Activated B cell treated with CpG ODN at 0.5 μM for 24 hours (primary cell): ENCODE results near the gene DGKQ. TPM values are rescaled to one million over a fixed set of nuclear protein-coding genes. Genes with fewer than 3 reads are reported as not detected.

Source experiments
- ATAC-seq: fragments of 200-7000 bp; cut with Tn5 transposase; one replicate; pipeline ENCODE4 v1.10.0; 2021; ENCODE audit warnings: low read depth, mild to moderate bottlenecking, moderate library complexity
- CTCF ChIA-PET: fragments of 350-600 bp; sonication (Branson Sonifier 250); formaldehyde crosslinking; loops from one replicate; lab custom pipeline; 2021; ENCODE audit warnings: antibody characterized with exemption; lab: Charles Lee
- POLR2A ChIA-PET: fragments of 350-600 bp; sonication (Branson Sonifier 250); formaldehyde crosslinking; loops from one replicate; lab custom pipeline; 2021; ENCODE audit warnings: antibody characterized with exemption; lab: Charles Lee
- DNase-seq: peaks from one replicate; pipeline ENCODE4 v3.0.0; 2022
- H3K27ac Mint-ChIP-seq: one replicate; pipeline ENCODE4 v1.8.0; 2020; ENCODE audit warnings: mixed read lengths
- H3K27me3 Mint-ChIP-seq: one replicate; pipeline ENCODE4 v1.8.0; 2021; ENCODE audit warnings: mixed read lengths
- H3K36me3 Mint-ChIP-seq: one replicate; pipeline ENCODE4 v1.8.0; 2021; ENCODE audit warnings: low read depth, mixed read lengths
- H3K4me1 Mint-ChIP-seq: one replicate; pipeline ENCODE4 v1.8.0; 2021; ENCODE audit warnings: mixed read lengths
- H3K4me3 Mint-ChIP-seq: one replicate; pipeline ENCODE4 v1.8.0; 2020; ENCODE audit warnings: mild to moderate bottlenecking, mixed read lengths
- H3K9me3 Mint-ChIP-seq: one replicate; pipeline ENCODE4 v1.8.0; 2020; ENCODE audit warnings: mixed read lengths
- intact Hi-C: fragments of 100-400 bp; cut with micrococcal nuclease; formaldehyde crosslinking; loops from one replicate; pipeline ENCODE4 v1.15.1; 2024
- total RNA-seq: library from RNA; stranded (reverse); gene quantifications from 2 replicates; pipeline ENCODE4 v1.2.3, GENCODE V29; 2022
- TF ChIP-seq, protein P1 (sequence below): fragments of 200-600 bp; IDR thresholded peaks from one replicate; pipeline ENCODE4 v1.8.0; 2022; ENCODE audit warnings: antibody characterized with exemption, mild to moderate bottlenecking

Gene DGKQ
- total RNA-seq, 1 donor from 2014 or later = 16.4 TPM

DNA sequence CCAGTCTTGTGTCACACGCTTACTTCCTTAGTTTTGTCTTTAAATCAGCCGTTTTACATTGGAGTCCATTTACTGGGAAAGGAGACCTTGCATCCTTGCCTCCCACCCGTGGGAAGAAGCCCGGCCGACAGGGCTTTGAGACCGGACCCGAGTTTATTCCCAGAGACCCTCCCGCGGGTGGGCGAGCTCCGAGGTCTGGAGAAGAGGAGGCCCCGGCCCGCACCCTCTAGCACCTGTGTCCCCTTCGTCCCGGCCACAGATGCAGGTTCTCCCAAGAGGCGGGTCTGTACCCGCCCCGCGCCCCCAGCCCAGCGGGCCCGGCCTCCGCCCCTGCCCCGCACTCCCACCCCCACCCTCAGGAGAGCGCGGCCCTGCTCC lies 23.6 kb upstream of the DGKQ start:
- ATAC-seq (no peak), DNase-seq (peak; percentile 18)
- intact Hi-C loops = no loop called here
- Mint-ChIP-seq H3K4me3 (no peak overlapping the region), H3K27me3 (peaks cover 15% of the 10 kb centered on the region), H3K36me3 (peaks cover 2% of the 10 kb centered on the region), H3K27ac (no peak overlapping the region), H3K4me1 (peaks cover 27% of the 10 kb centered on the region), H3K9me3 (no peaks in the 10 kb centered on the region)
- ChIA-PET POLR2A (no interaction called here), CTCF (no interaction called here)
- TF ChIP-seq, protein P1, sequence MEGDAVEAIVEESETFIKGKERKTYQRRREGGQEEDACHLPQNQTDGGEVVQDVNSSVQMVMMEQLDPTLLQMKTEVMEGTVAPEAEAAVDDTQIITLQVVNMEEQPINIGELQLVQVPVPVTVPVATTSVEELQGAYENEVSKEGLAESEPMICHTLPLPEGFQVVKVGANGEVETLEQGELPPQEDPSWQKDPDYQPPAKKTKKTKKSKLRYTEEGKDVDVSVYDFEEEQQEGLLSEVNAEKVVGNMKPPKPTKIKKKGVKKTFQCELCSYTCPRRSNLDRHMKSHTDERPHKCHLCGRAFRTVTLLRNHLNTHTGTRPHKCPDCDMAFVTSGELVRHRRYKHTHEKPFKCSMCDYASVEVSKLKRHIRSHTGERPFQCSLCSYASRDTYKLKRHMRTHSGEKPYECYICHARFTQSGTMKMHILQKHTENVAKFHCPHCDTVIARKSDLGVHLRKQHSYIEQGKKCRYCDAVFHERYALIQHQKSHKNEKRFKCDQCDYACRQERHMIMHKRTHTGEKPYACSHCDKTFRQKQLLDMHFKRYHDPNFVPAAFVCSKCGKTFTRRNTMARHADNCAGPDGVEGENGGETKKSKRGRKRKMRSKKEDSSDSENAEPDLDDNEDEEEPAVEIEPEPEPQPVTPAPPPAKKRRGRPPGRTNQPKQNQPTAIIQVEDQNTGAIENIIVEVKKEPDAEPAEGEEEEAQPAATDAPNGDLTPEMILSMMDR = no peak

DNA sequence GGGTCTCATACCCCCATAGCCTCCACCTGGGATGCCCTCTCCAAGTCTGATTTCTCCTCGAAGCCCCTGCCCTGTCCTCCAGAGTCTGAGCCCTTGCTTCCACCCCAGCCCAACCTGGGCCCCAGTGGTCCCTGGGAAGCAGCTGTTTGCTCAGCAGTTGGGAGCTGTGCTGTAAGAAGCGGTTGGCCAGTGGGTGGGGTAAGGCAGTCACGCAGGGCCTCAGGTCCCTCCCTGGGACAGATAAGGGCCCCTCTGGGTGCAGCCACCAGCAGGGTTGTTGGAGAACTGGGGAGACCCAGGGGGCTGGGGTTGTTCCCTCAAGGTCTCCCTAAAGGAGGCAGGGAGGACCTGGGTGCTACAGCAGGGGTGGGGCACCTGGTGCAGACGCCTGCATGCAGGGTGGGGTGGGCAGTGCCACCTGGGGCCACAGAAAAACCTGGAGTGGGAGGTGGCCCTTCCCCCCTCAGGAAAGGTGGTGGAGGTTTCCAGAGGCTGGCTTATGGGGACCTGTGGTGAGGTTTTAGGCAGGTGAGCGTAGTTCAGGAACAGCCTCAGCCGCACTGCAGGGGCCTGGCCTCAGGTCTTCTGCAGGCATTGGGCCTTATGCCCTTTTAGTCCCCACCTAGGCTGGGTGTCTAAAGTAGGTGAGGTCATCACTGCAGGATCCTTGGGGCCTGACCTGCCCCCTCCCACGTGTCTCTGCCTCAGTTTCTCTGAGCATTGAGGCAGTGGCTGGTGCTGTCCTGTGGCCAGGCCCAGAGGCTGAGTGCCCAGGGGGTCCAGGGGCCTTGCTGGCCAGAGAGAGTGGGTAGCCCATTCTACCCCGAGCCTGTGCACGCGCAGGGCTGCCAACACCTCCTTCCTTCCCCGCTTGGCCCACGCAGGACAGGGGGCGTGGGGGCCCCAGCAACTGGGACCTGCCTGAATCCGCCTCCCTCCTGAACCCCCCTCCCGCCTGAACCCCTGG lies 22.9 kb upstream of the DGKQ start:
- TF ChIP-seq, protein P1 = no peak
- ATAC-seq (no peak), DNase-seq (peak; percentile 15)
- intact Hi-C loops = no loop called here
- Mint-ChIP-seq H3K4me1 (peaks cover 27% of the 10 kb centered on the region), H3K4me3 (no peak overlapping the region), H3K27me3 (peaks cover 15% of the 10 kb centered on the region), H3K36me3 (peaks cover 2% of the 10 kb centered on the region), H3K9me3 (no peaks in the 10 kb centered on the region), H3K27ac (no peak overlapping the region)
- ChIA-PET POLR2A (no interaction called here), CTCF (no interaction called here)

DNA sequence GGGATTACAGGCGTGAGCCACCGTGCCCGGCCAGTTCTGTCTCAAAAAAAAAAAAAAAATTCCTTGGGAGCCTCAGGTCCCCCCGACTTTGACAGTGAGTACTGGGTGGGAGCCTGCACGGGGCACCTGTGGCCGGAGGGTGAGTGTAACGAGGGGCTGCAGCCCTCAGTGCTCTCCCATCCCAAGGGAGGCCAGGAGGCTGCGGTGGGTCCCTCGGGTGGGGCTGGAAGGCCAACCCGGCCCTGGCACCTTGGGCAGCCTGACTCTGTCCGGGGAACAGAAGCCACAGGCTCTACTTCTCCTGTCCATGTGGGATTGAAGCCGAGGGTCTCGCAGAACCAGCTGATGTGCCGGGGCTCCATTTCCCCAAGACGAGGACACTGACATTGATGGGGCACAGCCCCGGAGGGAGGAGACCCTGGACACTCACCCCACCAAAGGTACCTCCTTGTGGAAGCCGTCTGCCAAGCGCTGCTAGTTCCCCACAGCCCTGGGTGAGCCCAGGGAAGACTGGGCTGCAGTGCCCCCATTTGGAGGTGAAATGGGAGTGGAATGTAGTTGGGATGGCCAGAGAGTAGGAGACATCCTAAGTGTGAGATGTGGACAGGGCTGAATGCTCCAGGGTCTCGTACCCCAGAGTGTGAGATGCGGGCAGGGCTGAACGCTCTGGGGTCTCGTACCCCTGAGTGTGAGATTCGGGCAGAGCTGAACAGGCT lies 22.1 kb upstream of the DGKQ start:
- POLR2A ChIA-PET = no interaction called here
- TF ChIP-seq, protein P1 = no peak
- H3K36me3 Mint-ChIP-seq = peaks cover 4% of the 10 kb centered on the region
- intact Hi-C loops = no loop called here
- H3K27ac Mint-ChIP-seq = no peak overlapping the region
- H3K4me3 Mint-ChIP-seq = no peak overlapping the region
- no peaks in the 10 kb centered on the region for H3K9me3 Mint-ChIP-seq
- H3K27me3 Mint-ChIP-seq = peaks cover 13% of the 10 kb centered on the region
- ATAC-seq (no peak), DNase-seq (no peak)
- CTCF ChIA-PET = no interaction called here
- peaks cover 25% of the 10 kb centered on the region for H3K4me1 Mint-ChIP-seq

DNA sequence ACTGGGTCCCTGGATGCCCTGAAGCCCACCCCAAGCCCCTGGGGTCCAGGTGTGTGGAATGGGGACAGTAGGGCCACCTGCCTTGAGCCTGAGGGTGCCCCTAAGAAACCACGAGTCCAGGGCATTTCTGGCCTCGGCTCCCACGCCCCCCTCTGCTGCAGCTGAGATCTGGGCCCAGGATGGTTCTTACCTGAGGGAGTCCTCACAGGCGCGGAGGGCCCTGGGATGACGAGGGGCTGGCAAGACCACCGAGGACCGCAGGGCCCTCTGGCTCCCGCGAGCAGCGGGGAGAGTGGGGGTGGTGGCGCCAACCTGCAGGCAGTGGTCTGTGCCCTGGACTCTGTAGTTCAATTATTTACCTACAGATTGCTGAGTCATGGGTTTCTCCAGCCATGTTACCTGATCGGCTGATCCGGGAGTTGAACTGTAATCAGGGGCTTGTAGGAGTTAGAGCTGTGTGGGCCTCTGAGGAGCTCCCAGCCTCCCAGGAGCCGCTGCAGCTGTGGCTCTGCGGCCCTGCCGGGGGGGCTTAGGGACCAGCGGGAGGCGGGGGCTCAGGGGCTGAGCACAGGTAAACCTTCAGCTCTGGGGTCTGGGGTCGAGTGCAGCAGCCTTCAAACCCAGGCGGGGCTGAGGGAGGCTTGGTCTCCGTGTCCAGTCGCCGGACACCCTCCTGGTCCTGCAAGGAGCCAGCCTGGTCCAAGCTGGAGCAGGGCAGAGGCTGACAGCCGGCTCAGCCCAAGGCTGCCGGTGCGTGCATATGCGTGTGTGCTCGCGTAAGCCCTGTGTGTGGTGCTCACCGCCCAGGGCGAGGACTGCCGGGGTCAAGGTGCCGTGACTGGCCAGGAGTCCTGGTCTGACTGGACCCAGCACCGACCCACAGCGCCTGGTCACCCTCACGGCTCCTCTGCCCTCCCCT lies 20.0 kb upstream of the DGKQ start, which contains the start of gene SLC26A1:
SLC26A1 (minus strand) TSS at position 294 of the 919 bp plus-strand sequence. CDS start 1,701 bp downstream, outside the sequence.
- intact Hi-C loops = no loop called here

More for the DNA sequence above, 20.0 kb upstream of the DGKQ start, which contains the start of gene SLC26A1:
- Mint-ChIP-seq H3K36me3 (peaks cover 8% of the 10 kb centered on the region), H3K27ac (no peak within 1 kb of the TSS), H3K9me3 (no peaks in the 10 kb centered on the region), H3K4me1 (peaks cover 9% of the 10 kb centered on the region), H3K27me3 (peaks cover 6% of the 10 kb centered on the region), H3K4me3 (no peak within 1 kb of the TSS)
- CTCF ChIA-PET = no interaction called here
- ATAC-seq (no peak), DNase-seq (no peak)
- TF ChIP-seq, protein P1 = no peak
- POLR2A ChIA-PET = no interaction called here
